Hepatocyte (in vitro differentiated cells): ENCODE data around the gene WDR70. TPM values are rescaled to one million over a fixed set of nuclear protein-coding genes. Genes with fewer than 3 reads are reported as not detected.
"Not testable (repeated sequence)": the region's sequence is repeated elsewhere in the genome, so short reads cannot be mapped to it uniquely, and the experiment has no call there.

ENCODE experiments used
- DNase-seq: peaks from one replicate; pipeline ENCODE4 v3.0.0-alpha.2; 2016; ENCODE audit warnings: low spot score
- H2AFZ ChIP-seq: fragments of 200-600 bp; sonication (generic); 2 replicates; pipeline ENCODE4 v1.6.0; 2016; ENCODE audit warnings: antibody characterized with exemption, mild to moderate bottlenecking
- H3K27ac ChIP-seq: fragments of 200-600 bp; sonication (generic); 2 replicates; pipeline ENCODE4 v1.5.1; 2016; ENCODE audit warnings: mild to moderate bottlenecking
- H3K27me3 ChIP-seq: fragments of 200-600 bp; sonication (generic); 2 replicates; pipeline ENCODE4 v1.6.1; 2016
- H3K36me3 ChIP-seq: fragments of 200-600 bp; sonication (generic); replicated peaks from 2 replicates; pipeline ENCODE4 v1.5.1; 2016; ENCODE audit warnings: low read depth; ENCODE audit not compliant: insufficient read depth
- H3K4me1 ChIP-seq: fragments of 200-600 bp; sonication (generic); 2 replicates; pipeline ENCODE4 v1.5.1; 2016; ENCODE audit warnings: mild to moderate bottlenecking, moderate library complexity; ENCODE audit not compliant: insufficient read depth
- H3K4me2 ChIP-seq: fragments of 200-600 bp; sonication (generic); 2 replicates; pipeline ENCODE4 v1.6.0; 2016
- H3K4me3 ChIP-seq: fragments of 200-600 bp; sonication (generic); 2 replicates; pipeline ENCODE4 v1.5.1; 2016; ENCODE audit warnings: mild to moderate bottlenecking
- H3K79me2 ChIP-seq: fragments of 200-600 bp; sonication (generic); 2 replicates; pipeline ENCODE4 v1.6.0; 2017; ENCODE audit warnings: mild to moderate bottlenecking
- H3K9me2 ChIP-seq: fragments of 200-600 bp; sonication (generic); replicated peaks from 2 replicates; pipeline ENCODE4 v1.6.0; 2017; ENCODE audit warnings: mild to moderate bottlenecking; ENCODE audit not compliant: insufficient read depth
- H3K9me3 ChIP-seq: fragments of 200-600 bp; sonication (generic); 2 replicates; pipeline ENCODE4 v1.5.1; 2016; ENCODE audit warnings: low read depth, mild to moderate bottlenecking
- H4K20me1 ChIP-seq: fragments of 200-600 bp; sonication (generic); 2 replicates; pipeline ENCODE4 v1.6.0; 2016; ENCODE audit warnings: mild to moderate bottlenecking; ENCODE audit not compliant: insufficient read depth, poor library complexity, severe bottlenecking
- CTCF ChIP-seq: fragments of 200-600 bp; sonication (generic); IDR thresholded peaks from 2 replicates; pipeline ENCODE4 v1.5.1; 2016; ENCODE audit warnings: antibody characterized with exemption, mild to moderate bottlenecking; ENCODE audit not compliant: poor library complexity
- EZH2 ChIP-seq: fragments of 200-600 bp; sonication (generic); IDR thresholded peaks from 2 replicates; pipeline ENCODE4 v1.6.1; 2016; ENCODE audit warnings: antibody characterized with exemption, mild to moderate bottlenecking, borderline replicate concordance
- EZH2phosphoT487 ChIP-seq: fragments of 200-600 bp; sonication (generic); IDR thresholded peaks from one replicate; pipeline ENCODE4 v1.6.1; 2018; ENCODE audit warnings: antibody characterized with exemption, mild to moderate bottlenecking, low read depth, moderate library complexity; ENCODE audit not compliant: unreplicated experiment, severe bottlenecking
- WGBS: methylation state at CpG from one replicate; pipeline ENCODE4 v1.1.6; 2016; ENCODE audit warnings: low lambda C conversion rate; ENCODE audit errors: missing lambda C conversion rate; 5-methylcytosine and 5-hydroxymethylcytosine counted together
- polyA plus RNA-seq: library from polyadenylated mRNA; unstranded; fragments of >200 nt; fragmentation: Nextera tagmentation; extraction: Ambion mirVana; gene quantifications from 2 replicates; pipeline ENCODE4 v1.2.1, GENCODE V29; 2016
- total RNA-seq: library from RNA; depleted of rRNA; stranded (reverse); fragments of >200 nt; gene quantifications from 2 replicates; pipeline ENCODE4 v1.2.3, GENCODE V29; 2014

WDR70 gene
- total and polyA plus RNA-seq, 2 experiments from 2014 or later = 22.3 to 37.0 TPM

- no peak overlapping the region for H2AFZ ChIP-seq
- no peaks in the 10 kb centered on the region for H3K9me3 ChIP-seq
- H3K9me2 ChIP-seq = no peaks in the 10 kb centered on the region
- no peaks in the 10 kb centered on the region for H3K4me1 ChIP-seq
- H3K4me2 ChIP-seq = no peak overlapping the region
- 86% methylated on average over 1 of the region's 1 CpG for WGBS
- DNase-seq = no peak
- H3K36me3 ChIP-seq = no peaks in the 10 kb centered on the region
- H3K79me2 ChIP-seq = no peaks in the 10 kb centered on the region
- H3K27me3 ChIP-seq = no peaks in the 10 kb centered on the region
- H3K27ac ChIP-seq = no peak overlapping the region
- H3K4me3 ChIP-seq = no peak overlapping the region
- TF ChIP-seq EZH2 = no peak
- no peaks in the 10 kb centered on the region for H4K20me1 ChIP-seq
Measured at GRCh38 chr5:37638897-37639296, 259.8 kb downstream of the WDR70 start.

- Histone ChIP-seq H3K9me3 (peaks cover 1% of the 10 kb centered on the region), H3K4me3 (no peak overlapping the region), H3K79me2 (no peaks in the 10 kb centered on the region), H3K27me3 (no peaks in the 10 kb centered on the region), H3K36me3 (no peaks in the 10 kb centered on the region), H3K27ac (no peak overlapping the region), H2AFZ (no peak overlapping the region), H3K4me1 (no peaks in the 10 kb centered on the region), H4K20me1 (no peaks in the 10 kb centered on the region), H3K9me2 (no peaks in the 10 kb centered on the region), H3K4me2 (no peak overlapping the region)
- DNase-seq = no peak
- WGBS = 76% methylated on average over 2 of the region's 2 CpGs
- TF ChIP-seq EZH2 = no peak
- no peak for TF ChIP-seq CTCF
- TF ChIP-seq EZH2phosphoT487 = no peak
Measured at GRCh38 chr5:37640088-37640487, 261.0 kb downstream of the WDR70 start.

GRCh38 chr5:37641933-37642332 is 262.8 kb downstream of the WDR70 start:
- no peak overlapping the region for H2AFZ ChIP-seq
- H3K9me3 ChIP-seq = peaks cover 4% of the 10 kb centered on the region
- no peaks in the 10 kb centered on the region for H3K27me3 ChIP-seq
- TF ChIP-seq EZH2phosphoT487 = no peak
- no peak for TF ChIP-seq CTCF
- TF ChIP-seq EZH2 = no peak
- no peak for DNase-seq
- WGBS = 89% methylated on average over 1 of the region's 1 CpG
- no peaks in the 10 kb centered on the region for H4K20me1 ChIP-seq
- H3K27ac ChIP-seq = no peak overlapping the region
- no peaks in the 10 kb centered on the region for H3K36me3 ChIP-seq
- H3K4me2 ChIP-seq = no peak overlapping the region
- H3K4me1 ChIP-seq = no peaks in the 10 kb centered on the region
- H3K4me3 ChIP-seq = no peak overlapping the region
- no peaks in the 10 kb centered on the region for H3K79me2 ChIP-seq
- no peaks in the 10 kb centered on the region for H3K9me2 ChIP-seq

- DNase-seq = no peak
- Histone ChIP-seq H3K4me1 (no peaks in the 10 kb centered on the region), H3K4me3 (no peak overlapping the region), H3K27me3 (no peaks in the 10 kb centered on the region), H2AFZ (no peak overlapping the region), H3K9me2 (no peaks in the 10 kb centered on the region), H3K36me3 (no peaks in the 10 kb centered on the region), H3K9me3 (peaks cover 4% of the 10 kb centered on the region), H3K4me2 (no peak overlapping the region), H3K27ac (no peak overlapping the region), H3K79me2 (no peaks in the 10 kb centered on the region), H4K20me1 (no peaks in the 10 kb centered on the region)
- 96% methylated on average over 1 of the region's 1 CpG for WGBS
- no peak for TF ChIP-seq EZH2
- no peak for TF ChIP-seq EZH2phosphoT487
- TF ChIP-seq CTCF = no peak
Measured at GRCh38 chr5:37645707-37646106, 266.6 kb downstream of the WDR70 start.

- not testable (repeated sequence) for H3K4me2 ChIP-seq, H2AFZ ChIP-seq, DNase-seq, H3K4me3 ChIP-seq, H4K20me1 ChIP-seq, H3K4me1 ChIP-seq, H3K27me3 ChIP-seq, H3K27ac ChIP-seq, H3K9me2 ChIP-seq, H3K36me3 ChIP-seq, H3K79me2 ChIP-seq, H3K9me3 ChIP-seq
- WGBS = 44% methylated on average over 1 of the region's 1 CpG
Measured at GRCh38 chr5:37654566-37654965, 275.4 kb downstream of the WDR70 start.
